GM04504 (cell line): Measurements from ENCODE around the gene MTFP1.
A peak's percentile ranks its signal among the peaks of the same experiment; 100 is the strongest.
"Not testable (repeated sequence)": the region's sequence is repeated elsewhere in the genome, so short reads cannot be mapped to it uniquely, and the experiment has no call there.

ENCODE experiments used
- DNase-seq: peaks from one replicate; pipeline ENCODE4 v3.0.0-alpha.2; 2012; ENCODE audit warnings: low read depth

Gene MTFP1, protein sequence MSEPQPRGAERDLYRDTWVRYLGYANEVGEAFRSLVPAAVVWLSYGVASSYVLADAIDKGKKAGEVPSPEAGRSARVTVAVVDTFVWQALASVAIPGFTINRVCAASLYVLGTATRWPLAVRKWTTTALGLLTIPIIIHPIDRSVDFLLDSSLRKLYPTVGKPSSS

GRCh38 chr22:30425616-30426387 lies at the start of gene MTFP1:
Gene MTFP1 (plus strand): TSS chr22:30425768. CDS start chr22:30425880, 112 bp downstream.
- no peak for DNase-seq

DNA sequence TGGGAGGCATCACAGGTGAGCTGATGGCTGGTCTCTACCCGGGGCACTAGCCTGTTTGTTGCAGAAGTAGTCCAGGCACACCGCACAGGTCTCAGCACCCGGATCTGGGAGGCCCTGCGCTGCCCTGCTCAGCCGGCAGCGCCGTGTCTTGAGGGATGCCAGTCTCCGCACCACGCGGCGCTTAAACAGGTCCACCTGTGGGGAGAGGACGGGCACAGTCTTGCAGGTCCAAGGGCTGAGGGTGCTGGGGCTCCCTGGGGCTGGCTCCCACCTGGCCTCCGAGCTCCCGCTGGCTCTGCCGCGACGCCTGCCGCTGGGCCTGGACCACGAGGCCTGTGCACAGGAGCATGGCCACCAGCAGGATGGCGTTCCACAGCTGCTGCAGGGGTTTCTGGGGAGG lies 45.6 kb upstream of the MTFP1 start:
- DNase-seq = no peak

GRCh38 chr22:30381264-30381663 lies 44.3 kb upstream of the MTFP1 start:
- no peak for DNase-seq

- no peak for DNase-seq
Observed at GRCh38 chr22:30382340-30382739, 43.2 kb upstream of the MTFP1 start.

GRCh38 chr22:30383061-30383460 lies 42.5 kb upstream of the MTFP1 start:
- DNase-seq = no peak

DNA sequence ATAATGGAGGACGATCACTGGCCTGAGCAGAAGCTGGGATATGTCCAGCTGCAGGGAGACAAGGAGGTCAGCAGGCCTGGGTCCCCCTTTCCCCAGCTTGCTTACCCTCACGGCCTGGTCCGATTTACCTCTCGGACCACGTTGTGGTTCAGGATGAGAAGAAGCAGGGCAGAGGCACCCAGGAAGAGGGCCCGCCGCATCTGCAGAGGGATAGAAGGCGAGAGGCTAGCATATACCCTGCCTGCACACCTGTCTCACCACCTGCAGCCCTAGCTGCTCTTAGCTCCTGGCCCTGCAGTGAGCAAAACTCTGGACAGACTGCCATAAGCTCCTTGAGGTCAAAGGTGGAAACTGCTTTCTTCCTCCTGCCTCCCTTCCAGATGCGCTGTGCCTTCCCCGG lies 39.6 kb upstream of the MTFP1 start:
- DNase-seq = no peak

DNA sequence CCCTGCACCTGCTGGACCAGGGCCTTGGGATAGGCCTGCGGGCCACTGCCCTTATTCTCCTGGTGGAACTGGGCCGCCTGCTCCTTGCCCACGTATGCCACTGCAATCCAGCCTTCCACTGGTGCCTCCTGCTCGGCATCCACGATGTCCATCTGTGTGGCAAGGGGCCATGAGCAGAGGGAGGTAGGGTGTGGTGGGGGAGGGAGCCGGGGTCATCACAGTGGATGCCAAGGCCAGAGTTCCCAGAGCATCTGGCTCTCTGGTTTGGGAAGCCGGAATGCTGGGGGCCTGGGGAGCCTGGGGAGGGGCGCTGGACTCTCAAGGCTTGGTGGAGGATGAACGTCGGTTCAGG lies 39.0 kb upstream of the MTFP1 start:
- DNase-seq = no peak

DNA sequence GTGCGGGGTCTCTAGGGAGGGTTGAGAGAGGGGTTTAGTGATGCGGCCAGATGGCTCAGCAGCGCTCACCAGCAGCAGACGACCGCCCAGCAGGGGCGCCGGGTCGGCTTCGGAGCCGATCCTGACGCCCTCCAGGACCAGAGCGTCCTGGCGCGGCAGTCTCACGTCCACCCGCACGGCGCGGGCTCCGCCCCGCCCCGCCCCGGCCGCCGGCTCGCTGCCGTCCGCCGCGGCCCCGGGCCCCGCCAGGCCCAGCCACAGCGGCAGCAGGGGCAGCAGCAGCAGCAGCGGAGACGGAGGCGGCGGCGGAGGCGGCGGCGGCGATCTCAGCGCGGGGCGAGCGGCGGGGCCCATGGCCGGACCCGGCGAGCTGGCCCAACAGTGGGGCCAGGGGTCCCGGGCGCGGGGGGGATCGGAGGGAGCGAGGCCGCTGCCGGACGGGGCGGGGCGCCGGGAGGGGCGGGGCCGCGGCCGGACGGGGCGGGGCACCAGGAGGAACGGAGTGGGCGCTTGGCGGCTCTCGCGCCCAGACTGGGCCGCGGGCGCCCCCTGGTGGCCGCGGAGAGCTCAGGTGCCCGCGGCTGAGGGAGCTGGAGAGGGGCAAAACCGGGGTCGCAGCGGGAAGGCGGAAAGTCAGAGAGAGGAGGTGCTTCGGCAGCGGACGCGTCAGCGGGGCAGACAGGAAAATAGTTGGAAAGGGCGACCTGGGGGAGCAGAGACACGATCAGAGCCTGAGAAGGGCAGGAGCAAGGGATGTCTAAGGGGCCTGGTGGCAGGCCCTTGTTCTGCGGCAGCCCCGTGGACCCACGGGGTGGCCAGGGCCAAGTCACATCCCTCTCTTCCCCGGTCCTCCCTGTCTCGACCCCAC lies 38.4 kb upstream of the MTFP1 start, which contains the start of gene RNF215:
Gene RNF215 (minus strand): TSS at position 452 of the 868 bp plus-strand sequence. CDS start 98 bp downstream, at position 354.
- peak; percentile 53 for DNase-seq

- peak; percentile 45 for DNase-seq
Observed at GRCh38 chr22:30390974-30391691, 34.4 kb upstream of the MTFP1 start.

DNA sequence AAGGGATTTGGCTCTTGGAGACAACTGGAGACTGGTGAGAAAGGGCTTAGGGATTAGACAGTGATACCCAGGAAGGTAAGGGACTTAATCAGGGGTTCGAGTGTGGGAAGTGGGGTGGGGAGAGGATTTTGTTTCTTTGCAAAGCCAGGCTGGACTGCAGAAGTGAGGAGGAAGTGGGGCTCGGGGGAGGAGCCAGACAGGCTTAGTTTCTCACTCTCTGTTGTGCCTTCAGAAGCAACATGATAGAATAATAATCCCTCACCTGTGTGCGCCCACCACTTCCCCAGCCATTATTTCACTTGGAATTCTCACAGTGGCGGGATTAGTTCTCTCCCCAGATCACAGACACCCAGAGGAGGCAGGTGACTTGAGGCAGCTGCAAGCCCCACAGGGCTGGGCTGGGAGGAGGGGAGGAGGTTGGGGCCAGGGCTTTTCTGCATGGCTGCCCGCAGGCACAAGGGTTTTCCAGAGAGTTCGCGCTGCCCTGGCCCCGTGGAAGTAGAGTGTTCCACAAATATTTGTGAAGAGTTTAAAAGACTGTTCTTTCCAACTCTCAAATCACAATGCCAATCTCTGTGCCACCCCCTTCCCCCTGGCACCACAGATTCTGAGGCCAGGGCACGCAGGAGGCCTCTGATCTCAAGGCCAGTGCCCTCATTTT lies 32.8 kb upstream of the MTFP1 start:
- DNase-seq = no peak

DNA sequence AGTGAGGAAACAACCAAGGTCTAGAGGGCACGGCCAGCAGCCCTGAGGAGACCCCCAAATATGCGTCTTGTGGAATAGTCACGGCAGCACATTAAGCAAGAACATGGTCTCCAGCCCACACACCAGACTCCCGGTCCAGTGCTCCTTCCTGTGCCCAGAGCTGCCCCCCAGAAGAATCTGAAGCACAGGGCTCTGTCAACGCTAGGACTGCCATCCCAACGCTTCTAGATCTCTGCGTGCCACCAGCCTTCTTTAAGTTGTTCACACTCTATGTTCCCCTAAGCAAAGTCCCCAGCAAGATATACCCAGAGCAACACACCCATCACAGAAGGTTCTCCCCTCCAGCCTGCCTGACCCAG lies 32.3 kb upstream of the MTFP1 start:
- DNase-seq = no peak

GRCh38 chr22:30393885-30394284 lies 31.7 kb upstream of the MTFP1 start:
- no peak for DNase-seq

- no peak for DNase-seq
Observed at GRCh38 chr22:30396871-30397655, 28.5 kb upstream of the MTFP1 start, which contains the start of gene SEC14L2. Gene SEC14L2 (plus strand): TSS chr22:30397018. CDS start chr22:30397117, 99 bp downstream.

DNA sequence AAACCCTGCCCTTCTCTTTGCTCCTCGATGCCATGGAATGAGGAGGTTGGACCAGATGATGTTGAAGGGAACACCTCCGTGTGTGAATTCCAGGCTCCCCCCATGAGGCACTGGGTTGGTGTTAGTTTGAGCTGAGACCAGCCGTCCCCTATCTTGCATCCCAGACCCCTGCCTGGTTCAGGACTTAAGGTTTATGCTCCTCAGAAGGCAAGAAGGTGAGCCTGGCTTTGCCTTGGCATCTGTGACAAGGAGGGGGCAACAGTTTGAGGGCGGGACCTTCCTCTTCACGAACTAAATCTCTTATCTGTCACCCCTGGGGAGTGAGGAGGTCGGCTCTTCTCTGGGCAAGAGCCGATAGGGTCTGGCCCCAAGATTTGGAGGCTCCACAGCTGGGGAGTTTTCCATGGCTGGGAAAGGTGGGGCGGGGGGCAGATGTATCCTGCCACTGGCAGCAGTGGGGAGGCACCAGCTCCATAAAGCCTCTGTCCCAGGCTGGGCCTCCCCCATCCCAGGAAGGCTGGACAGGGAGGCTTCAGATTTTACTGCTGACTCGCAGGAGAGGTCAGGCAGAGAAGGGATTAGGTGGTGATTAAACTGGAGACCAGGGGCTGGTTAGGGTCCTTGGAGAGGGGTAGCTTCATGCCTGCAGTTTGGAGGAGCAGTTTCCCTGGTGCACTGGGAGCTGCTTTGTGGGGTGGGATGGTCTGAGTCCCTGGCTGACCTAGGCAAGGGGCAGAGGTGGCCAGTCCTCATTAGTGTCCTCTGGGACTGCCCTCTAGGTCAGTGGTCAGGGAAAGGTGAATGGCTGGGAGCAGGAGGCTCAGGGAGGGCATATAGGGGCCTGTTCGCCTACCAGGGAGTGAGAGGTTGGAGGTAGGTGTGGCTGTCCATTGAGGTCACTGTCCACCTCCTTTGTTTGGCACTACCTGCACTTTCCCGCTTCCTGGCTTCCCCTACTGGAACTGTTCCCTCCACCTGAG lies 27.6 kb upstream of the MTFP1 start:
- no peak for DNase-seq

DNA sequence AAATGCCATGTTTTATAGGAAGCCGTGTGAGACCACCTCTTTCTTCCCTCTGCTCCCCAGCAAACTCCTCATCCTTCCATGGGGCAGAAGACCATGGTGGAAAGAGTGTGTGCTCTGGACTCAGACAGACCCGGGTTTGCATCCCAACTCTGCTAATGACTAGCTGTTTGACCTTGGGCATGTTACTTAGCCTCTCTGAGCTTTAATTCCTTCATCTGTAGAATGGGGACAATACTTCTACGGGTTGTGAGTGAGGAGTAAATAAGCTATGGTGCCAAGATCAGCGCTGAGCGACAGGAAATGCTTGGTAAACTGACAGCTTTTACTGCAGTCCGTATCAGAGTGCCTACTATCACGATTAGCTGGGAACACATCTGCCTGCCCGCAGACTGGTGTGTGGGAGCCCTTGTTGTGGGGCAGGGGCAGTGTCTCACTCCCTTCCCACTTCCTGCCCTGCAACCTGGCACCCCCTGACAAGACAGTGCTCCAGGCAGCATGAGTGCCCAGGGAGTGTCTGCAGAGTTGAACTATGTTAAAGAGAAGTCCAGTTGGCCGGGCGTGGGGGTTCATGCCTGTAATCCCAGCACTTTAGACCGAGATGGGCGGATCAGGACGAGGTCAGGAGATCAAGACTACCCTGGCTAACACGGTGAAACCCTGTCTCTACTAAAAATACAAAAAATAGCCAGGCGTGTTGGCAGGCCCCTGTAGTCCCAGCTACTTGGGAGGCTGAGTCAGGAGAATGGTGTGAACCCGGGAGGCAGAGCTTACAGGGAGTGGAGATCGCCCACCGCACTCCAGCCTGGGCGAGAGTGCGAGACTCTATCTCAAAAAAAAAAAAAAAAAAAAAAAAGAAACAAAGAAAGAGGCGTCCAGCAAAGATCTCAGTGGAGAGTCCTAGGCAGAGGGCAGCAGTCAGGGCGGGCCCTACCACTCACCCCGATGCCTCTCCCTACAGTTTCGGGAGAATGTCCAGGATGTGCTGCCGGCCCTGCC lies 26.6 kb upstream of the MTFP1 start:
- DNase-seq = no peak

- no peak for DNase-seq
Observed at GRCh38 chr22:30399718-30400117, 25.9 kb upstream of the MTFP1 start.

- DNase-seq = no peak
Observed at GRCh38 chr22:30400159-30400558, 25.4 kb upstream of the MTFP1 start.

DNA sequence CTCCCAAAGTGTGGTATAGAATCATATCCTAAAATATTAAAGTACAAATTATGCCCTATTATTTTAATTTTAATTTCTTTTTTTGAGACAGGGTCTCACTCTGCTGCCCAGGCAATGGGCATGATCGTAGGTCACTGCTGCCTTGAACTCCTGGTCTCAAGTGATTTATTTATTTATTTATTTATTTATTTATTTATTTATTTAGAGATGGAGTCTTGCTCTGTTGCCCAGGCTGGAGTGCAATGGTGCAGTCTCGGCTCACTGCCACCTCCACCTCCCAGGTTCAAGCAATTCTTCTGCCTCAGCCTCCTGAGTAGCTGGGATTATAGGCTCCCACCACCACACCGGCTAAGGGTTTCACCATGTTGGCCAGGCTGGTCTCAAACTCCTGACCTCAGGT lies 24.5 kb upstream of the MTFP1 start:
- not testable (repeated sequence) for DNase-seq
